A673 (cell line): ENCODE measurements around the gene RNF115. TPM values are rescaled to one million over a fixed set of nuclear protein-coding genes. Genes with fewer than 3 reads are reported as not detected.

Experiments used
- BruUV-seq: library from RNA; stranded (reverse); fragments of 400-500 nt; replicated peaks from 2 replicates; lab custom pipeline; 2021; lab: Mats Ljungman, UMichigan
- CTCF ChIA-PET: fragments of 300-600 bp; sonication (Branson Sonifier 250); formaldehyde crosslinking; loops from one replicate; lab custom pipeline; 2022; ENCODE audit warnings: antibody characterized with exemption; lab: Charles Lee
- POLR2A ChIA-PET: fragments of 300-600 bp; sonication (Branson Sonifier 250); formaldehyde crosslinking; loops from one replicate; lab custom pipeline; 2022; ENCODE audit warnings: antibody characterized with exemption; ENCODE audit not compliant: low non-redundant PET; lab: Charles Lee
- DNase-seq: peaks from one replicate; pipeline ENCODE4 v3.0.0-alpha.2; 2015; ENCODE audit warnings: low spot score
- H3K27ac ChIP-seq: fragments of 200-600 bp; sonication (generic); 2 replicates; pipeline ENCODE4 v1.5.1; 2016; ENCODE audit warnings: mixed run types, low read depth, mild to moderate bottlenecking, mixed read lengths, antibody characterized with exemption, low read length; ENCODE audit not compliant: poor library complexity, severe bottlenecking
- H3K27me3 ChIP-seq: fragments of 200-600 bp; sonication (generic); replicated peaks from 2 replicates; pipeline ENCODE4 v1.6.1; 2017; ENCODE audit warnings: mixed run types, low read depth, mild to moderate bottlenecking, mixed read lengths, antibody characterized with exemption, low read length; ENCODE audit not compliant: insufficient read depth, poor library complexity
- H3K36me3 ChIP-seq: fragments of 200-600 bp; sonication (generic); 2 replicates; pipeline ENCODE4 v1.6.1; 2016; ENCODE audit warnings: mixed run types, mild to moderate bottlenecking, mixed read lengths, antibody characterized with exemption, low read length; ENCODE audit not compliant: insufficient read depth, poor library complexity, severe bottlenecking
- H3K4me1 ChIP-seq: fragments of 200-600 bp; sonication (generic); 2 replicates; pipeline ENCODE4 v1.6.1; 2017; ENCODE audit warnings: mixed run types, mild to moderate bottlenecking, mixed read lengths, antibody characterized with exemption, low read length; ENCODE audit not compliant: insufficient read depth, poor library complexity, severe bottlenecking
- H3K4me3 ChIP-seq: fragments of 200-600 bp; sonication (generic); 2 replicates; pipeline ENCODE4 v1.5.1; 2016; ENCODE audit warnings: low read depth, mixed run types, mild to moderate bottlenecking, mixed read lengths, low read length; ENCODE audit not compliant: poor library complexity, severe bottlenecking
- H3K9me3 ChIP-seq: fragments of 200-600 bp; sonication (generic); 2 replicates; pipeline ENCODE4 v1.6.1; 2016; ENCODE audit warnings: mixed run types, low read depth, mild to moderate bottlenecking, mixed read lengths, antibody characterized with exemption, low read length; ENCODE audit not compliant: poor library complexity, severe bottlenecking
- CTCF ChIP-seq: fragments of 300-800, 200-600 bp; sonication (generic); conservative IDR thresholded peaks from 2 replicates; pipeline ENCODE4 v1.5.1; 2017; ENCODE audit warnings: low read depth, mild to moderate bottlenecking, antibody characterized with exemption, low read length, moderate library complexity, mixed read lengths
- EZH2 ChIP-seq: fragments of 200-600 bp; sonication (generic); IDR thresholded peaks from 2 replicates; pipeline ENCODE4 v1.6.1; 2017; ENCODE audit warnings: borderline replicate concordance, low read depth, mild to moderate bottlenecking, mixed read lengths, antibody characterized with exemption, low read length; ENCODE audit not compliant: poor library complexity, severe bottlenecking
- intact Hi-C: fragments of 100-400 bp; cut with micrococcal nuclease; formaldehyde crosslinking; loops from one replicate; pipeline ENCODE4 v1.10.0; 2022; ENCODE audit not compliant: unreplicated experiment
- total RNA-seq: library from RNA; stranded (reverse); gene quantifications from 2 replicates; pipeline ENCODE4 v1.2.3, GENCODE V29; 2021

RNF115 gene
- total RNA-seq, 1 experiment from 2014 or later, result 18.0 TPM

DNA sequence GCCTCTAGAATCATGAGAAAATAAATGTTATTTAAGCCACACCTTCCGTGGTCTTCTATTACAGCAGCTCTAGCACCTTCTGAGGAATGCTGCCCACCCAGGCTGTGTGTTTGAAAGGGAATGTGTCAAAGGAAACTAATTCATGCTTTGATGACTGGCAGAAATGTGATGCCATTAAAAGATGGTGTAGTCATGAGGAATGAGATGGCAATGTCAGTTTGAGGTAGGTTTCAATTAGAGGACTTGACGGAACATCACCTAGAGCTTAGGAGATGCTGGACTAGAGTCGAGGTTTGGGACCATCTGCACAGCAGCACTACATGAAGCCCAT, 127.3 kb downstream of the RNF115 start:
- H3K9me3 ChIP-seq, result no peaks in the 10 kb centered on the region
- H3K4me1 ChIP-seq, result no peaks in the 10 kb centered on the region
- no TSS peak for BruUV-seq
- H3K4me3 ChIP-seq, result no peak overlapping the region
- no peaks in the 10 kb centered on the region for H3K36me3 ChIP-seq
- TF ChIP-seq CTCF (no peak), EZH2 (no peak)
- ChIA-PET POLR2A (no interaction called here), CTCF (no interaction called here)
- intact Hi-C loops, result no loop called here
- no peaks in the 10 kb centered on the region for H3K27me3 ChIP-seq
- H3K27ac ChIP-seq, result no peak overlapping the region
- no peak for DNase-seq

GRCh38 chr1:145695821-145696629, 127.9 kb downstream of the RNF115 start:
- BruUV-seq, result no TSS peak

GRCh38 chr1:145692785-145693443, 131.0 kb downstream of the RNF115 start:
- Histone ChIP-seq H3K27me3 (no peaks in the 10 kb centered on the region), H3K27ac (no peak overlapping the region), H3K4me3 (no peak overlapping the region), H3K9me3 (no peaks in the 10 kb centered on the region), H3K36me3 (no peaks in the 10 kb centered on the region), H3K4me1 (no peaks in the 10 kb centered on the region)
- ChIA-PET POLR2A (no interaction called here), CTCF (no interaction called here)
- intact Hi-C loops, result no loop called here
- TF ChIP-seq CTCF (no peak), EZH2 (no peak)
- no TSS peak for BruUV-seq
- DNase-seq, result no peak

More at GRCh38 chr1:145695821-145696629, 127.9 kb downstream of the RNF115 start:
- Histone ChIP-seq H3K36me3 (no peaks in the 10 kb centered on the region), H3K9me3 (no peaks in the 10 kb centered on the region), H3K4me3 (no peak overlapping the region), H3K27me3 (no peaks in the 10 kb centered on the region), H3K27ac (no peak overlapping the region), H3K4me1 (no peaks in the 10 kb centered on the region)
- intact Hi-C loops, result no loop called here
- POLR2A ChIA-PET, result no interaction called here
- CTCF ChIA-PET, result no interaction called here
- TF ChIP-seq CTCF, result no peak
- TF ChIP-seq EZH2, result no peak
- DNase-seq, result no peak
